ENCODE results near the gene METTL25B.

- TF ChIP-seq CTCF (IDR thresholded peaks at IDR 0.05) (no peak), POLR2A (IDR thresholded peaks at IDR 0.05) (no peak), EP300 (IDR thresholded peaks at IDR 0.05) (no peak)
These were observed 33.6 kb upstream of the METTL25B start for GRCh38 chr1:156694690-156694962.
